ENCODE results near the gene CXCR2.
"Not testable (repeated sequence)": the region's sequence is repeated elsewhere in the genome, so short reads cannot be mapped to it uniquely, and the experiment has no call there.

CXCR2 gene

DNA sequence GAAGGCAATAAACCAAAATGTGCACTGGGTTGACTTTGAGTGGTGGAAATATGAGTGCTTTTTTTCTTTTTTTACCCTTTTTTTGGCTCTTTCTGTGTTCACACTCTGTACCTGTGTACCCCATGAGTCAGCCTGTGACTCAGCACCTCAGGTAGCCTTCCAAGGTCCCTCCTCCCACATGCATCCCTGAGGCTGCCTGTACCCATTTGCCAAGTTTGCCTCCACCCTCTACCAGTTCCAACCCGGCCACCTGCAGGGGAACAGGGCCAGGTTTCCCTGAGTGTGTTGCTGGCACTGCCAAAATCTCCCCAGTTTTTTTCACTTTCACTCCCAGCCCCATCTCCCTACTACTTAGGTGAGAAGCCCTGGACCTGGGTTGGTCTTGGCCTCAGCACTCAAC, 26.9 kb downstream of the CXCR2 start:
- Histone ChIP-seq H3K36me3 (ENCODE audit: control insufficient read depth in 1 of 2, insufficient read depth in 2 of 2, low read length in 2 of 2) (no peaks in the 10 kb centered on the region), H3K27ac (ENCODE audit: low read depth, low read length) (no peak overlapping the region), H3K9ac (ENCODE audit: low read depth in 1 of 2, low read length in 2 of 2) (no peak overlapping the region), H3K27me3 (ENCODE audit: control insufficient read depth in 1 of 2, insufficient read depth in 2 of 2, low read length in 2 of 2) (no peaks in the 10 kb centered on the region), H3K9me3 (ENCODE audit: control insufficient read depth in 1 of 2, low read length in 2 of 2) (no peaks in the 10 kb centered on the region), H3K4me1 (ENCODE audit: control insufficient read depth in 1 of 2, insufficient read depth in 2 of 2, low read length in 2 of 2) (no peaks in the 10 kb centered on the region), H3K4me3 (ENCODE audit: low read depth in 1 of 2, low read length in 2 of 2) (no peak overlapping the region)

DNA sequence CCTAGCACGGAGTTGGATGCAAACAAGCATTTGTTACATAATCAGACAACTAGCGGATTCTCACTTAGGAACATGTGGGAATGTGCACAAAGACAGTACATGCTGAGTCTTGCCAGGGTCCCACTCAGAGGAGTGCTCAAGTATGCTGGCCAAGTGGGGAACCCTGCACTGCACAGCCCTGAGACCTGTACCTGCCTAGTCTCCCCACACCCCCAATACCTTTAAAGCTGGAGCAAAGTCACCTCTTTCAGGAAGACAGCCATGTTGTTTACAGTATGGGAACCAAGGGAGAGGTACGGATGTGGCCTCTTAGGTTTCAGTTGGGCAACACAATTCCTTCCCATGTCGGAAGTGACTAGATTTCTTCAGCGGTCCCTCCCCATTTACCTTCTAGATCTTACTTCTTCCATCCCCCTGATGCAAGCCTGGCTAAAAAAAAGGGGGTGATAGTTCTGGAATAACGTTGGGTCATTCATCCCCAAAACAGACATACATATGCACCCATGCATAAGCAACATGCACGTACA, 30.2 kb downstream of the CXCR2 start:
- H3K36me3 ChIP-seq (ENCODE audit: control insufficient read depth in 1 of 2, insufficient read depth in 2 of 2, low read length in 2 of 2): no peaks in the 10 kb centered on the region
- H3K4me1 ChIP-seq (ENCODE audit: control insufficient read depth in 1 of 2, insufficient read depth in 2 of 2, low read length in 2 of 2): no peaks in the 10 kb centered on the region
- no peak overlapping the region for H3K27ac ChIP-seq (ENCODE audit: low read depth, low read length)
- H3K9ac ChIP-seq (ENCODE audit: low read depth in 1 of 2, low read length in 2 of 2): no peak overlapping the region
- no peak overlapping the region for H3K4me3 ChIP-seq (ENCODE audit: low read depth in 1 of 2, low read length in 2 of 2)
- peaks cover 0 to 6% of the 10 kb centered on the region in 2 donors for H3K27me3 ChIP-seq (ENCODE audit: control insufficient read depth in 1 of 2, insufficient read depth in 2 of 2, low read length in 2 of 2)
- no peaks in the 10 kb centered on the region for H3K9me3 ChIP-seq (ENCODE audit: control insufficient read depth in 1 of 2, low read length in 2 of 2)

DNA sequence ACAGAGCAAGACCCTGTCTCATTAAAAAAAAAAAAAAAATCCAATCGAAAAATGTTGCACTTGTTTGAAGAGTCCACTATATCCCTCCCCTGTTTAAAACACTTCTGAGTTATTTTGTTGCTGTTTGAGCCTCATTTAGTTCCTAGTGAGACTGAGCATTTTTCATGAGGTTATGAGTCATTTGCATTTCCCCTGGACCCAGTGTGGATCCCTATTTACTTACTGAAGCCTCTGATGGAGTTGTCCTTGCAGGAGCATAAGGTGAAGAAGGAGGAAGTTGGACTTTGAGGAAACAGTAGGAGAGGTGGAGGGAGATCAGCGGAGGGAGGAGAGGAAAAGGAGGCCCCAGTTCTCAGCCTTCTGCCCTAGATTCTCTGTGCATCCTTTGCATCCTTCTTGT, 35.8 kb downstream of the CXCR2 start:
- H3K27ac ChIP-seq (ENCODE audit: low read depth, low read length): no peak overlapping the region
- no peaks in the 10 kb centered on the region for H3K36me3 ChIP-seq (ENCODE audit: control insufficient read depth in 1 of 2, insufficient read depth in 2 of 2, low read length in 2 of 2)
- H3K9ac ChIP-seq (ENCODE audit: low read depth in 1 of 2, low read length in 2 of 2): no peak overlapping the region
- H3K4me1 ChIP-seq (ENCODE audit: control insufficient read depth in 1 of 2, insufficient read depth in 2 of 2, low read length in 2 of 2): no peaks in the 10 kb centered on the region
- H3K9me3 ChIP-seq (ENCODE audit: control insufficient read depth in 1 of 2, low read length in 2 of 2): no peaks in the 10 kb centered on the region
- no peak overlapping the region for H3K4me3 ChIP-seq (ENCODE audit: low read depth in 1 of 2, low read length in 2 of 2)
- peaks cover 0 to 6% of the 10 kb centered on the region in 2 donors for H3K27me3 ChIP-seq (ENCODE audit: control insufficient read depth in 1 of 2, insufficient read depth in 2 of 2, low read length in 2 of 2)

DNA sequence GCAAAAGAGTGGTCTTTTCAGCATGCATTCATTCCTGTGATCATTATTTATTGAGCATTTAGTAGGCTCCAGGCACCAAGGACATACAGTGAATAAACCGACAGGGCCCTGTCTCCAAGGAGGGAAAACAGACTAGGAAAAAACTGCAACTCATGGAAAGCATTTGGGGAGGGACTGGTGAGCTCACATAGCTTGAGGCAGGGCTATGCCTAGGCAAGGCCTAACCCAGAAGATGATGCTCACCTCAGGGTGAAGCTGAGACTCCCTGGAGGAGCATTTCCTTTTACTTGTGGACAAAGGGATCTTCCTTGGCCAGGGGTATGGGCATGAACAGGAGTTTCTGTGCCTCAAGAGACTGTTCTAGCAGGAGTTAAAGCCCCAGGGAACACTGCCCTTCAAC, 37.0 kb downstream of the CXCR2 start:
- Histone ChIP-seq H3K4me3 (ENCODE audit: low read depth in 1 of 2, low read length in 2 of 2) (no peak overlapping the region), H3K36me3 (ENCODE audit: control insufficient read depth in 1 of 2, insufficient read depth in 2 of 2, low read length in 2 of 2) (no peaks in the 10 kb centered on the region), H3K9ac (ENCODE audit: low read depth in 1 of 2, low read length in 2 of 2) (no peak overlapping the region), H3K27ac (ENCODE audit: low read depth, low read length) (no peak overlapping the region), H3K4me1 (ENCODE audit: control insufficient read depth in 1 of 2, insufficient read depth in 2 of 2, low read length in 2 of 2) (no peaks in the 10 kb centered on the region), H3K9me3 (ENCODE audit: control insufficient read depth in 1 of 2, low read length in 2 of 2) (no peaks in the 10 kb centered on the region), H3K27me3 (ENCODE audit: control insufficient read depth in 1 of 2, insufficient read depth in 2 of 2, low read length in 2 of 2) (peaks cover 0 to 6% of the 10 kb centered on the region in 2 donors)

- Histone ChIP-seq H3K9me3 (ENCODE audit: control insufficient read depth in 1 of 2, low read length in 2 of 2) (no peaks in the 10 kb centered on the region), H3K4me3 (ENCODE audit: low read depth in 1 of 2, low read length in 2 of 2) (no peak within 1 kb of the TSS), H3K9ac (ENCODE audit: low read depth in 1 of 2, low read length in 2 of 2) (no peak within 1 kb of the TSS), H3K36me3 (ENCODE audit: control insufficient read depth in 1 of 2, insufficient read depth in 2 of 2, low read length in 2 of 2) (no peaks in the 10 kb centered on the region), H3K27me3 (ENCODE audit: control insufficient read depth in 1 of 2, insufficient read depth in 2 of 2, low read length in 2 of 2) (no peaks in the 10 kb centered on the region), H3K27ac (ENCODE audit: low read depth, low read length) (no peak within 1 kb of the TSS), H3K4me1 (ENCODE audit: control insufficient read depth in 1 of 2, insufficient read depth in 2 of 2, low read length in 2 of 2) (peaks cover 0 to 4% of the 10 kb centered on the region in 2 donors)
Observed at GRCh38 chr2:218166791-218167190, 41.0 kb downstream of the CXCR2 start, which contains the start of gene CXCR1. TSS of gene CXCR1 (minus strand) at chr2:218166962. CDS start at chr2:218165211, 1,751 bp downstream.

DNA sequence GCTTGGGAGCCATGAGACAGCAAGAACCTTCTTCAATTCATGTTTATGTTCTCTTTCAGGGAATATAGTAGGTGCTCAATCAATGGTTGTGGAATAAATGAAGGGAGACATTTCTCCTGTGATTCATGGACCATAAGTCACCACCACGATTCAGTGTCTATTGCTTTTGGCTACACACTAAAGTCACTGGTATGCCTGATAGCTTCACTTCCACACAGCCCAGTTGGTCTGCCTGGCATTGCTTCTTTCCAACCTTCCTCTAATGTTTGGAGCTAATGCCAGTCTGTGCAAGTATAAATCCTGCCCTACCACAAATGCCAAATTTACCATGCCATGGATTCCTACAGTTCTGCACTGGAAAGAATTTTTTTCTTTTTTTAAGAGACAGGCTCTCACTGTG, 42.2 kb downstream of the CXCR2 start:
- Histone ChIP-seq H3K9ac (ENCODE audit: low read depth in 1 of 2, low read length in 2 of 2) (no peak overlapping the region), H3K4me3 (ENCODE audit: low read depth in 1 of 2, low read length in 2 of 2) (no peak overlapping the region), H3K9me3 (ENCODE audit: control insufficient read depth in 1 of 2, low read length in 2 of 2) (no peaks in the 10 kb centered on the region), H3K27ac (ENCODE audit: low read depth, low read length) (no peak overlapping the region), H3K27me3 (ENCODE audit: control insufficient read depth in 1 of 2, insufficient read depth in 2 of 2, low read length in 2 of 2) (no peaks in the 10 kb centered on the region), H3K36me3 (ENCODE audit: control insufficient read depth in 1 of 2, insufficient read depth in 2 of 2, low read length in 2 of 2) (no peaks in the 10 kb centered on the region), H3K4me1 (ENCODE audit: control insufficient read depth in 1 of 2, insufficient read depth in 2 of 2, low read length in 2 of 2) (peaks cover 0 to 4% of the 10 kb centered on the region in 2 donors)

- H3K9me3 ChIP-seq (ENCODE audit: control insufficient read depth in 1 of 2, low read length in 2 of 2): no peaks in the 10 kb centered on the region
- no peak overlapping the region for H3K9ac ChIP-seq (ENCODE audit: low read depth in 1 of 2, low read length in 2 of 2)
- no peaks in the 10 kb centered on the region for H3K27me3 ChIP-seq (ENCODE audit: control insufficient read depth in 1 of 2, insufficient read depth in 2 of 2, low read length in 2 of 2)
- H3K27ac ChIP-seq (ENCODE audit: low read depth, low read length): no peak overlapping the region
- no peaks in the 10 kb centered on the region for H3K36me3 ChIP-seq (ENCODE audit: control insufficient read depth in 1 of 2, insufficient read depth in 2 of 2, low read length in 2 of 2)
- H3K4me3 ChIP-seq (ENCODE audit: low read depth in 1 of 2, low read length in 2 of 2): no peak overlapping the region
- H3K4me1 ChIP-seq (ENCODE audit: control insufficient read depth in 1 of 2, insufficient read depth in 2 of 2, low read length in 2 of 2): peaks cover 0 to 4% of the 10 kb centered on the region in 2 donors
Observed at GRCh38 chr2:218168635-218169462, 43.0 kb downstream of the CXCR2 start.

- H3K36me3 ChIP-seq (ENCODE audit: control insufficient read depth in 1 of 2, insufficient read depth in 2 of 2, low read length in 2 of 2): no peaks in the 10 kb centered on the region
- no peak overlapping the region for H3K27ac ChIP-seq (ENCODE audit: low read depth, low read length)
- peaks cover 0 to 4% of the 10 kb centered on the region in 2 donors for H3K4me1 ChIP-seq (ENCODE audit: control insufficient read depth in 1 of 2, insufficient read depth in 2 of 2, low read length in 2 of 2)
- H3K9me3 ChIP-seq (ENCODE audit: control insufficient read depth in 1 of 2, low read length in 2 of 2): no peaks in the 10 kb centered on the region
- H3K9ac ChIP-seq (ENCODE audit: low read depth in 1 of 2, low read length in 2 of 2): no peak overlapping the region
- no peak overlapping the region for H3K4me3 ChIP-seq (ENCODE audit: low read depth in 1 of 2, low read length in 2 of 2)
- no peaks in the 10 kb centered on the region for H3K27me3 ChIP-seq (ENCODE audit: control insufficient read depth in 1 of 2, insufficient read depth in 2 of 2, low read length in 2 of 2)
Observed at GRCh38 chr2:218169757-218170546, 44.1 kb downstream of the CXCR2 start.

GRCh38 chr2:218171744-218172143, 45.9 kb downstream of the CXCR2 start:
- not testable (repeated sequence) for H3K9ac ChIP-seq (ENCODE audit: low read depth in 1 of 2, low read length in 2 of 2); H3K27me3 ChIP-seq (ENCODE audit: control insufficient read depth in 1 of 2, insufficient read depth in 2 of 2, low read length in 2 of 2); H3K27ac ChIP-seq (ENCODE audit: low read depth, low read length); H3K4me3 ChIP-seq (ENCODE audit: low read depth in 1 of 2, low read length in 2 of 2); H3K4me1 ChIP-seq (ENCODE audit: control insufficient read depth in 1 of 2, insufficient read depth in 2 of 2, low read length in 2 of 2); H3K9me3 ChIP-seq (ENCODE audit: control insufficient read depth in 1 of 2, low read length in 2 of 2); H3K36me3 ChIP-seq (ENCODE audit: control insufficient read depth in 1 of 2, insufficient read depth in 2 of 2, low read length in 2 of 2)

GRCh38 chr2:218172845-218173244, 47.0 kb downstream of the CXCR2 start:
- no peak overlapping the region for H3K27ac ChIP-seq (ENCODE audit: low read depth, low read length)
- peaks cover 0 to 4% of the 10 kb centered on the region in 2 donors for H3K4me1 ChIP-seq (ENCODE audit: control insufficient read depth in 1 of 2, insufficient read depth in 2 of 2, low read length in 2 of 2)
- no peaks in the 10 kb centered on the region for H3K9me3 ChIP-seq (ENCODE audit: control insufficient read depth in 1 of 2, low read length in 2 of 2)
- H3K36me3 ChIP-seq (ENCODE audit: control insufficient read depth in 1 of 2, insufficient read depth in 2 of 2, low read length in 2 of 2): no peaks in the 10 kb centered on the region
- H3K4me3 ChIP-seq (ENCODE audit: low read depth in 1 of 2, low read length in 2 of 2): no peak overlapping the region
- H3K27me3 ChIP-seq (ENCODE audit: control insufficient read depth in 1 of 2, insufficient read depth in 2 of 2, low read length in 2 of 2): no peaks in the 10 kb centered on the region
- H3K9ac ChIP-seq (ENCODE audit: low read depth in 1 of 2, low read length in 2 of 2): no peak overlapping the region

All from duodenal mucosa (tissue), 2 donors.